Keratinocyte (primary cell): ENCODE data around the gene ARL17B. TPM values are rescaled to one million over a fixed set of nuclear protein-coding genes. Genes with fewer than 3 reads are reported as not detected.
"Not testable (repeated sequence)": the region's sequence is repeated elsewhere in the genome, so short reads cannot be mapped to it uniquely, and the experiment has no call there.

Source experiments
- DNase-seq: peaks from one replicate; pipeline ENCODE4 v3.0.0-alpha.2; 2011; ENCODE audit warnings: low read depth, missing footprints, low spot score
- FAIRE-seq: peaks from 2 replicates; lab custom pipeline; 2011; peaks lifted over from hg19 to GRCh38; lab: Jason Lieb, UNC
- H2AFZ ChIP-seq: 2 replicates; pipeline ENCODE4 v1.6.0; 2012; ENCODE audit warnings: low read length, control low read depth, inconsistent platforms; ENCODE audit not compliant: control insufficient read depth
- H3K27ac ChIP-seq: 2 replicates; pipeline ENCODE4 v1.5.1; 2011; ENCODE audit warnings: low read length; ENCODE audit not compliant: control insufficient read depth, insufficient read depth
- H3K27me3 ChIP-seq: 3 replicates; pipeline ENCODE4 v1.6.0; 2011; ENCODE audit warnings: low read length; ENCODE audit not compliant: control insufficient read depth, insufficient read depth; ENCODE audit errors: extremely low read depth
- H3K36me3 ChIP-seq, 2 experiments: 2 replicates in 1 of 2; 3 replicates in 1 of 2; pipeline ENCODE4 v1.5.1; 2011; ENCODE audit warnings: low read length in 2 of 2, mild to moderate bottlenecking in 1 of 2; ENCODE audit not compliant: control insufficient read depth in 2 of 2, insufficient read depth in 2 of 2; ENCODE audit errors: extremely low read depth in 1 of 2
- H3K4me1 ChIP-seq: 3 replicates; pipeline ENCODE4 v1.5.1; 2011; ENCODE audit warnings: low read length; ENCODE audit not compliant: control insufficient read depth, insufficient read depth; ENCODE audit errors: extremely low read depth
- H3K4me2 ChIP-seq: 3 replicates; pipeline ENCODE4 v1.6.0; 2011; ENCODE audit warnings: low read depth, low read length; ENCODE audit not compliant: control insufficient read depth, insufficient read depth; ENCODE audit errors: extremely low read depth
- H3K4me3 ChIP-seq, 3 experiments: fragments of 200-600 bp in 1 of 3; sonication (generic) in 1 of 3; 2 replicates in 2 of 3; 3 replicates in 1 of 3; pipeline ENCODE4 v1.5.1; 2011 to 2016; ENCODE audit warnings: low read length in 3 of 3, mild to moderate bottlenecking in 3 of 3, control low read depth in 2 of 3, inconsistent platforms in 1 of 3, low read depth in 1 of 3, mixed read lengths in 1 of 3, mixed run types in 1 of 3, moderate library complexity in 1 of 3; ENCODE audit not compliant: control insufficient read depth in 2 of 3, insufficient read depth in 2 of 3; ENCODE audit errors: extremely low read depth in 1 of 3
- H3K79me2 ChIP-seq: 2 replicates; pipeline ENCODE4 v1.6.0; 2012; ENCODE audit warnings: low read length; ENCODE audit not compliant: control insufficient read depth, insufficient read depth
- H3K9ac ChIP-seq: 3 replicates; pipeline ENCODE4 v1.6.0; 2011; ENCODE audit warnings: low read length; ENCODE audit not compliant: control insufficient read depth, insufficient read depth; ENCODE audit errors: extremely low read depth
- H3K9me1 ChIP-seq: 3 replicates; pipeline ENCODE4 v1.6.0; 2011; ENCODE audit warnings: low read length; ENCODE audit not compliant: control insufficient read depth, insufficient read depth; ENCODE audit errors: extremely low read depth
- H3K9me3 ChIP-seq: 2 replicates; pipeline ENCODE4 v1.5.1; 2012; ENCODE audit warnings: low read depth, low read length; ENCODE audit not compliant: control insufficient read depth
- H4K20me1 ChIP-seq: 3 replicates; pipeline ENCODE4 v1.6.0; 2011; ENCODE audit warnings: low read length; ENCODE audit not compliant: control insufficient read depth, insufficient read depth; ENCODE audit errors: extremely low read depth
- CTCF ChIP-seq, 3 experiments: IDR thresholded peaks in 1 of 3; conservative IDR thresholded peaks in 1 of 3; optimal IDR thresholded peaks in 1 of 3; 2 replicates in 2 of 3; 3 replicates in 1 of 3; pipeline versions ENCODE3 to v1.5.1; 2011; ENCODE audit warnings: low read length in 3 of 3, mild to moderate bottlenecking in 3 of 3, moderate library complexity in 2 of 3, control low read depth in 1 of 3, inconsistent platforms in 1 of 3; ENCODE audit not compliant: insufficient read depth in 2 of 3; ENCODE audit errors: extremely low read depth in 1 of 3
- dilution Hi-C: fragments of 300-500 bp; cut with MboI; formaldehyde crosslinking; loops from one replicate; pipeline ENCODE4 v1.7.0; 2020; ENCODE audit warnings: low sequenced_read_pairs; ENCODE audit not compliant: extremely low pct_ligation_motif_present
- polyA plus RNA-seq, 5 experiments: library from polyadenylated mRNA; depleted of rRNA in 3 of 5; stranded (reverse) in 3 of 5; stranded (forward) in 1 of 5; unstranded in 1 of 5; fragments of >200 nt; gene quantifications; 1 replicate in 1 of 5; 2 replicates in 3 of 5; 3 replicates in 1 of 5; pipeline versions ENCODE4 v1.2.1 to v1.2.3, GENCODE V29; 2011 to 2012; ENCODE audit warnings: missing spikeins in 2 of 5, low read depth in 1 of 5, low replicate concordance in 1 of 5

Gene ARL17B
- polyA plus RNA-seq, 1 donor (not counting 4 experiments of a cell fraction or from before 2014, with no cell fraction given) = 9.7 TPM

GRCh38 chr17:46253722-46254121 is 107.8 kb downstream of the ARL17B start:
- H3K36me3 ChIP-seq, H4K20me1 ChIP-seq, H3K4me2 ChIP-seq, DNase-seq, H3K4me3 ChIP-seq, H3K9me1 ChIP-seq, H3K9ac ChIP-seq, dilution Hi-C loops, H3K9me3 ChIP-seq, H3K4me1 ChIP-seq, H3K79me2 ChIP-seq, H3K27me3 ChIP-seq, H3K27ac ChIP-seq, H2AFZ ChIP-seq: not testable (repeated sequence)
- FAIRE-seq = peak; percentile 91
- peak in 2 of 3 experiments; percentile 62 to 78 for TF ChIP-seq CTCF (optimal IDR thresholded peaks at IDR 0.05 in 1 of 3, IDR thresholded peaks at IDR 0.05 in 1 of 3, conservative IDR thresholded peaks at IDR 0.05 in 1 of 3; ENCODE audit: extremely low read depth in 1 of 3, insufficient read depth in 2 of 3, low read length in 3 of 3)

- DNase-seq, H3K9me3 ChIP-seq, H3K79me2 ChIP-seq, H4K20me1 ChIP-seq, H2AFZ ChIP-seq, H3K27me3 ChIP-seq, H3K4me3 ChIP-seq, H3K4me2 ChIP-seq, H3K36me3 ChIP-seq, dilution Hi-C loops, H3K4me1 ChIP-seq, H3K9me1 ChIP-seq, H3K9ac ChIP-seq, FAIRE-seq, H3K27ac ChIP-seq: not testable (repeated sequence)
These were observed 108.8 kb downstream of the ARL17B start for GRCh38 chr17:46252804-46253203.

GRCh38 chr17:46249153-46249552 is 112.4 kb downstream of the ARL17B start:
- H3K27me3 ChIP-seq, H2AFZ ChIP-seq, dilution Hi-C loops, H3K4me3 ChIP-seq, H3K9me1 ChIP-seq, H3K36me3 ChIP-seq, H3K4me2 ChIP-seq, H3K79me2 ChIP-seq, H3K4me1 ChIP-seq, FAIRE-seq, H3K27ac ChIP-seq, H4K20me1 ChIP-seq, H3K9ac ChIP-seq, DNase-seq, H3K9me3 ChIP-seq: not testable (repeated sequence)

- H3K79me2 ChIP-seq, H3K4me1 ChIP-seq, H3K9me1 ChIP-seq, dilution Hi-C loops, H3K9me3 ChIP-seq, H3K27me3 ChIP-seq, H2AFZ ChIP-seq, H3K9ac ChIP-seq, H3K27ac ChIP-seq, H3K4me3 ChIP-seq, FAIRE-seq, H4K20me1 ChIP-seq, DNase-seq, H3K4me2 ChIP-seq, H3K36me3 ChIP-seq: not testable (repeated sequence)
These were observed 116.4 kb downstream of the ARL17B start for GRCh38 chr17:46244949-46245768.
